Measurements from ENCODE around the gene STOX2.

The STOX2 gene

GRCh38 chr4:183960046-183960420 is 54.9 kb downstream of the STOX2 start:
- TF ChIP-seq CTCF (IDR thresholded peaks at IDR 0.05; ENCODE audit: low read depth, low read length, poor library complexity, severe bottlenecking) (no peak), EZH2phosphoT487 (IDR thresholded peaks at IDR 0.05; ENCODE audit: borderline replicate concordance, low read length) (no peak)
- H3K9me2 ChIP-seq (replicated peaks; ENCODE audit: control insufficient read depth, low read length) = no peaks in the 10 kb centered on the region
- no peaks in the 10 kb centered on the region for H3K79me2 ChIP-seq (ENCODE audit: control insufficient read depth, low read length)
- no peak overlapping the region for H3K4me2 ChIP-seq (ENCODE audit: low read length)
- H3K36me3 ChIP-seq (ENCODE audit: control insufficient read depth, low read length) = no peaks in the 10 kb centered on the region
- H3F3A ChIP-seq (ENCODE audit: control insufficient read depth, insufficient read depth) = no peaks in the 10 kb centered on the region
- H3K27me3 ChIP-seq (ENCODE audit: control insufficient read depth, low read length) = no peaks in the 10 kb centered on the region
- H4K20me1 ChIP-seq (ENCODE audit: control insufficient read depth, insufficient read depth, low read depth, low read length) = no peaks in the 10 kb centered on the region
- H3K4me1 ChIP-seq (ENCODE audit: control insufficient read depth, low read length) = no peaks in the 10 kb centered on the region
- H3K9me3 ChIP-seq (ENCODE audit: control insufficient read depth, insufficient read depth, low read length) = no peaks in the 10 kb centered on the region
- H3K27ac ChIP-seq (ENCODE audit: low read depth, low read length) = no peak overlapping the region
- H3K4me3 ChIP-seq (ENCODE audit: low read length) = no peak overlapping the region

GRCh38 chr4:183960962-183961541 is 55.9 kb downstream of the STOX2 start:
- Histone ChIP-seq H3K9me2 (replicated peaks; ENCODE audit: control insufficient read depth, low read length) (no peaks in the 10 kb centered on the region), H3K4me2 (ENCODE audit: low read length) (no peak overlapping the region), H3F3A (ENCODE audit: control insufficient read depth, insufficient read depth) (no peaks in the 10 kb centered on the region), H3K4me1 (ENCODE audit: control insufficient read depth, low read length) (no peaks in the 10 kb centered on the region), H3K27ac (ENCODE audit: low read depth, low read length) (no peak overlapping the region), H3K79me2 (ENCODE audit: control insufficient read depth, low read length) (no peaks in the 10 kb centered on the region), H3K4me3 (ENCODE audit: low read length) (no peak overlapping the region), H3K9me3 (ENCODE audit: control insufficient read depth, insufficient read depth, low read length) (no peaks in the 10 kb centered on the region), H3K36me3 (ENCODE audit: control insufficient read depth, low read length) (no peaks in the 10 kb centered on the region), H3K27me3 (ENCODE audit: control insufficient read depth, low read length) (no peaks in the 10 kb centered on the region), H4K20me1 (ENCODE audit: control insufficient read depth, insufficient read depth, low read depth, low read length) (no peaks in the 10 kb centered on the region)
- TF ChIP-seq EZH2phosphoT487 (IDR thresholded peaks at IDR 0.05; ENCODE audit: borderline replicate concordance, low read length) (no peak), CTCF (IDR thresholded peaks at IDR 0.05; ENCODE audit: low read depth, low read length, poor library complexity, severe bottlenecking) (no peak)

GRCh38 chr4:183961795-183962194 is 56.7 kb downstream of the STOX2 start:
- no peaks in the 10 kb centered on the region for H3K4me1 ChIP-seq (ENCODE audit: control insufficient read depth, low read length)
- no peaks in the 10 kb centered on the region for H3K79me2 ChIP-seq (ENCODE audit: control insufficient read depth, low read length)
- no peaks in the 10 kb centered on the region for H3K27me3 ChIP-seq (ENCODE audit: control insufficient read depth, low read length)
- no peaks in the 10 kb centered on the region for H4K20me1 ChIP-seq (ENCODE audit: control insufficient read depth, insufficient read depth, low read depth, low read length)
- no peak overlapping the region for H3K27ac ChIP-seq (ENCODE audit: low read depth, low read length)
- TF ChIP-seq CTCF (IDR thresholded peaks at IDR 0.05; ENCODE audit: low read depth, low read length, poor library complexity, severe bottlenecking) (no peak), EZH2phosphoT487 (IDR thresholded peaks at IDR 0.05; ENCODE audit: borderline replicate concordance, low read length) (no peak)
- H3K4me3 ChIP-seq (ENCODE audit: low read length) = no peak overlapping the region
- no peak overlapping the region for H3K4me2 ChIP-seq (ENCODE audit: low read length)
- no peaks in the 10 kb centered on the region for H3K9me2 ChIP-seq (replicated peaks; ENCODE audit: control insufficient read depth, low read length)
- H3K9me3 ChIP-seq (ENCODE audit: control insufficient read depth, insufficient read depth, low read length) = no peaks in the 10 kb centered on the region
- H3K36me3 ChIP-seq (ENCODE audit: control insufficient read depth, low read length) = no peaks in the 10 kb centered on the region
- no peaks in the 10 kb centered on the region for H3F3A ChIP-seq (ENCODE audit: control insufficient read depth, insufficient read depth)

All from DOHH2 (cell line).